HG02943 (cell line): ENCODE results near the gene DHRS11.

Experiments
- ATAC-seq: cut with Tn5 transposase; IDR thresholded peaks from one replicate; pipeline ENCODE4 v1.9.1; 2021; ENCODE audit warnings: mild to moderate bottlenecking, low read depth, moderate library complexity; ENCODE audit not compliant: unreplicated experiment

DHRS11 gene

GRCh38 chr17:36611345-36612072, 19.8 kb downstream of the DHRS11 start:
- ATAC-seq = no peak

- ATAC-seq = no peak
Measured at GRCh38 chr17:36612323-36612722, 20.6 kb downstream of the DHRS11 start.

GRCh38 chr17:36613155-36613554, 21.5 kb downstream of the DHRS11 start:
- no peak for ATAC-seq

- ATAC-seq = no peak
Measured at GRCh38 chr17:36614081-36614480, 22.4 kb downstream of the DHRS11 start.

- ATAC-seq = no peak
Measured at GRCh38 chr17:36614933-36615332, 23.3 kb downstream of the DHRS11 start.

GRCh38 chr17:36616061-36617029, 24.7 kb downstream of the DHRS11 start:
- ATAC-seq = no peak

- ATAC-seq = no peak
Measured at GRCh38 chr17:36617773-36618172, 26.1 kb downstream of the DHRS11 start.

GRCh38 chr17:36623281-36623680, 31.6 kb downstream of the DHRS11 start:
- ATAC-seq = no peak

- ATAC-seq = no peak
Measured at GRCh38 chr17:36625188-36625587, 33.5 kb downstream of the DHRS11 start.

- no peak for ATAC-seq
Measured at GRCh38 chr17:36627101-36627500, 35.4 kb downstream of the DHRS11 start.

GRCh38 chr17:36628576-36628975, 36.9 kb downstream of the DHRS11 start:
- no peak for ATAC-seq

GRCh38 chr17:36629252-36629847, 37.7 kb downstream of the DHRS11 start:
- ATAC-seq = no peak

- no peak for ATAC-seq
Measured at GRCh38 chr17:36629970-36630502, 38.4 kb downstream of the DHRS11 start.

- no peak for ATAC-seq
Measured at GRCh38 chr17:36631022-36631421, 39.3 kb downstream of the DHRS11 start.

GRCh38 chr17:36632916-36633771, 41.5 kb downstream of the DHRS11 start:
- no peak for ATAC-seq

- ATAC-seq = no peak
Measured at GRCh38 chr17:36640346-36640745, 48.7 kb downstream of the DHRS11 start.

- ATAC-seq = no peak
Measured at GRCh38 chr17:36640836-36641235, 49.2 kb downstream of the DHRS11 start.

- ATAC-seq = no peak
Measured at GRCh38 chr17:36641331-36641876, 49.7 kb downstream of the DHRS11 start.
